GM23248 (cell line): ENCODE results near the gene SPESP1.

Source experiments
- EZH2 ChIP-seq: fragments of 200-600 bp; sonication (generic); IDR thresholded peaks from 2 replicates; pipeline ENCODE4 v1.6.1; 2018; ENCODE audit warnings: antibody characterized with exemption, mild to moderate bottlenecking; ENCODE audit not compliant: insufficient read depth, poor library complexity, severe bottlenecking
- EZH2phosphoT487 ChIP-seq: fragments of 200-600 bp; sonication (generic); IDR thresholded peaks from 2 replicates; pipeline ENCODE4 v1.6.1; 2018; ENCODE audit warnings: antibody characterized with exemption, moderate library complexity, mild to moderate bottlenecking, low read depth; ENCODE audit not compliant: insufficient read depth

- TF ChIP-seq EZH2phosphoT487 (no peak), EZH2 (no peak)
Measured at GRCh38 chr15:68987120-68987519, 56.8 kb downstream of the SPESP1 start.
